ENCODE measurements around the gene AQP1.

Gene AQP1

GRCh38 chr7:30905078-30906012 lies 6.3 kb upstream of the AQP1 start:
- H3K36me3 ChIP-seq (replicated peaks): no peaks in the 10 kb centered on the region
- no peak overlapping the region for H3K4me3 ChIP-seq
- no peaks in the 10 kb centered on the region for H3K4me1 ChIP-seq
- H3K27me3 ChIP-seq (ENCODE audit: low read depth): no peaks in the 10 kb centered on the region
- DNase-seq (ENCODE audit: low spot score in 2 of 2): no peak
- in situ Hi-C loops (cut with MboI; ENCODE audit: low sequenced_read_pairs): no loop called here
- no peaks in the 10 kb centered on the region for H3K9me3 ChIP-seq

- DNase-seq (ENCODE audit: low spot score in 2 of 2): no peak
- Histone ChIP-seq H3K9me3 (no peaks in the 10 kb centered on the region), H3K27me3 (ENCODE audit: low read depth) (no peaks in the 10 kb centered on the region), H3K4me1 (no peaks in the 10 kb centered on the region), H3K36me3 (replicated peaks) (no peaks in the 10 kb centered on the region), H3K4me3 (no peak overlapping the region)
- in situ Hi-C loops (cut with MboI; ENCODE audit: low sequenced_read_pairs): no loop called here
These were observed 5.6 kb upstream of the AQP1 start for GRCh38 chr7:30906014-30906413.

GRCh38 chr7:30906515-30907240 lies 5.0 kb upstream of the AQP1 start:
- no peaks in the 10 kb centered on the region for H3K27me3 ChIP-seq (ENCODE audit: low read depth)
- in situ Hi-C loops (cut with MboI; ENCODE audit: low sequenced_read_pairs): no loop called here
- no peak for DNase-seq (ENCODE audit: low spot score in 2 of 2)
- H3K9me3 ChIP-seq: no peaks in the 10 kb centered on the region
- H3K36me3 ChIP-seq (replicated peaks): no peaks in the 10 kb centered on the region
- no peak overlapping the region for H3K4me3 ChIP-seq
- H3K4me1 ChIP-seq: no peaks in the 10 kb centered on the region

GRCh38 chr7:30907527-30908267 lies 4.0 kb upstream of the AQP1 start:
- DNase-seq (ENCODE audit: low spot score in 2 of 2): no peak
- H3K4me3 ChIP-seq: no peak overlapping the region
- no peaks in the 10 kb centered on the region for H3K36me3 ChIP-seq (replicated peaks)
- in situ Hi-C loops (cut with MboI; ENCODE audit: low sequenced_read_pairs): no loop called here
- H3K4me1 ChIP-seq: no peaks in the 10 kb centered on the region
- no peaks in the 10 kb centered on the region for H3K9me3 ChIP-seq
- no peaks in the 10 kb centered on the region for H3K27me3 ChIP-seq (ENCODE audit: low read depth)

GRCh38 chr7:30908681-30909080 lies 3.0 kb upstream of the AQP1 start:
- Histone ChIP-seq H3K4me3 (no peak overlapping the region), H3K4me1 (no peaks in the 10 kb centered on the region), H3K9me3 (no peaks in the 10 kb centered on the region), H3K27me3 (ENCODE audit: low read depth) (no peaks in the 10 kb centered on the region), H3K36me3 (replicated peaks) (no peaks in the 10 kb centered on the region)
- in situ Hi-C loops (cut with MboI; ENCODE audit: low sequenced_read_pairs): no loop called here
- no peak for DNase-seq (ENCODE audit: low spot score in 2 of 2)

- no peaks in the 10 kb centered on the region for H3K4me1 ChIP-seq
- no peaks in the 10 kb centered on the region for H3K9me3 ChIP-seq
- H3K27me3 ChIP-seq (ENCODE audit: low read depth): no peaks in the 10 kb centered on the region
- no peak for DNase-seq (ENCODE audit: low spot score in 2 of 2)
- H3K36me3 ChIP-seq (replicated peaks): no peaks in the 10 kb centered on the region
- in situ Hi-C loops (cut with MboI; ENCODE audit: low sequenced_read_pairs): no loop called here
- H3K4me3 ChIP-seq: no peak overlapping the region
These were observed 2.2 kb upstream of the AQP1 start for GRCh38 chr7:30909431-30909830.

- no peaks in the 10 kb centered on the region for H3K9me3 ChIP-seq
- no peak for DNase-seq (ENCODE audit: low spot score in 2 of 2)
- in situ Hi-C loops (cut with MboI; ENCODE audit: low sequenced_read_pairs): no loop called here
- H3K27me3 ChIP-seq (ENCODE audit: low read depth): no peaks in the 10 kb centered on the region
- H3K4me3 ChIP-seq: no peak overlapping the region
- no peaks in the 10 kb centered on the region for H3K36me3 ChIP-seq (replicated peaks)
- H3K4me1 ChIP-seq: no peaks in the 10 kb centered on the region
These were observed 1.1 kb upstream of the AQP1 start for GRCh38 chr7:30910411-30911073.

GRCh38 chr7:30911133-30911532 lies 520 bp upstream of the AQP1 start:
- in situ Hi-C loops (cut with MboI; ENCODE audit: low sequenced_read_pairs): no loop called here
- H3K9me3 ChIP-seq: no peaks in the 10 kb centered on the region
- H3K36me3 ChIP-seq (replicated peaks): no peaks in the 10 kb centered on the region
- no peaks in the 10 kb centered on the region for H3K27me3 ChIP-seq (ENCODE audit: low read depth)
- no peaks in the 10 kb centered on the region for H3K4me1 ChIP-seq
- H3K4me3 ChIP-seq: no peak overlapping the region
- no peak for DNase-seq (ENCODE audit: low spot score in 2 of 2)

- in situ Hi-C loops (cut with MboI; ENCODE audit: low sequenced_read_pairs): no loop called here
- DNase-seq (ENCODE audit: low spot score in 2 of 2): no peak
- no peaks in the 10 kb centered on the region for H3K27me3 ChIP-seq (ENCODE audit: low read depth)
- H3K36me3 ChIP-seq (replicated peaks): no peaks in the 10 kb centered on the region
- no peak overlapping the region for H3K4me3 ChIP-seq
- H3K4me1 ChIP-seq: no peaks in the 10 kb centered on the region
- H3K9me3 ChIP-seq: no peaks in the 10 kb centered on the region
These were observed 523 bp downstream of the AQP1 start for GRCh38 chr7:30912021-30912730.

- Histone ChIP-seq H3K4me1 (no peaks in the 10 kb centered on the region), H3K4me3 (no peak overlapping the region), H3K36me3 (replicated peaks) (no peaks in the 10 kb centered on the region), H3K9me3 (no peaks in the 10 kb centered on the region), H3K27me3 (ENCODE audit: low read depth) (no peaks in the 10 kb centered on the region)
- in situ Hi-C loops (cut with MboI; ENCODE audit: low sequenced_read_pairs): no loop called here
- no peak for DNase-seq (ENCODE audit: low spot score in 2 of 2)
These were observed 1.0 kb downstream of the AQP1 start for GRCh38 chr7:30912731-30912985.

GRCh38 chr7:30912986-30913811 lies 1.5 kb downstream of the AQP1 start:
- Histone ChIP-seq H3K27me3 (ENCODE audit: low read depth) (no peaks in the 10 kb centered on the region), H3K4me3 (no peak overlapping the region), H3K36me3 (replicated peaks) (no peaks in the 10 kb centered on the region), H3K9me3 (no peaks in the 10 kb centered on the region), H3K4me1 (no peaks in the 10 kb centered on the region)
- in situ Hi-C loops (cut with MboI; ENCODE audit: low sequenced_read_pairs): no loop called here
- DNase-seq (ENCODE audit: low spot score in 2 of 2): no peak

GRCh38 chr7:30913821-30914515 lies 2.3 kb downstream of the AQP1 start:
- H3K9me3 ChIP-seq: no peaks in the 10 kb centered on the region
- H3K4me1 ChIP-seq: no peaks in the 10 kb centered on the region
- H3K27me3 ChIP-seq (ENCODE audit: low read depth): no peaks in the 10 kb centered on the region
- no peaks in the 10 kb centered on the region for H3K36me3 ChIP-seq (replicated peaks)
- DNase-seq (ENCODE audit: low spot score in 2 of 2): no peak
- H3K4me3 ChIP-seq: no peak overlapping the region
- in situ Hi-C loops (cut with MboI; ENCODE audit: low sequenced_read_pairs): no loop called here

Data from HAP-1 (cell line).